Nephron (organoid): ENCODE measurements around the gene IGF1R.

Experiments used
- H3K27ac Mint-ChIP-seq, 3 experiments: 2 replicates each; pipeline ENCODE4 v1.8.0; 2020; ENCODE audit warnings: mixed read lengths in 3 of 3, mild to moderate bottlenecking in 2 of 3, moderate library complexity in 1 of 3
- H3K27me3 Mint-ChIP-seq: 2 replicates; pipeline ENCODE4 v1.8.0; 2021; ENCODE audit warnings: low read depth, mild to moderate bottlenecking, moderate library complexity, mixed read lengths
- H3K36me3 Mint-ChIP-seq: 2 replicates; pipeline ENCODE4 v1.8.0; 2020; ENCODE audit warnings: low read depth, mixed read lengths
- H3K4me1 Mint-ChIP-seq: 2 replicates; pipeline ENCODE4 v1.8.0; 2020; ENCODE audit warnings: mixed read lengths
- H3K4me3 Mint-ChIP-seq, 3 experiments: 2 replicates each; pipeline ENCODE4 v1.8.0; 2020; ENCODE audit warnings: mild to moderate bottlenecking in 3 of 3, mixed read lengths in 3 of 3, moderate library complexity in 2 of 3
- H3K9me3 Mint-ChIP-seq: 2 replicates; pipeline ENCODE4 v1.8.0; 2020; ENCODE audit warnings: mixed read lengths
- CTCF ChIP-seq, 3 experiments: fragments of 200-600 bp; sonication (generic); IDR thresholded peaks; one replicate each; pipeline ENCODE4 v1.5.0; 2021; ENCODE audit warnings: antibody characterized with exemption in 3 of 3; ENCODE audit not compliant: unreplicated experiment in 3 of 3

The IGF1R gene

GRCh38 chr15:98904544-98904943 is 256.2 kb downstream of the IGF1R start:
- Mint-ChIP-seq H3K36me3 (peaks cover 24% of the 10 kb centered on the region), H3K27ac (no peak overlapping the region), H3K4me1 (peaks cover 31% of the 10 kb centered on the region), H3K4me3 (no peak overlapping the region), H3K9me3 (no peaks in the 10 kb centered on the region), H3K27me3 (no peaks in the 10 kb centered on the region)
- TF ChIP-seq CTCF (IDR thresholded peaks at IDR 0.05; ENCODE audit: unreplicated experiment in 3 of 3), result peak; percentile 39 to 55 (median 48)

- TF ChIP-seq CTCF (IDR thresholded peaks at IDR 0.05; ENCODE audit: unreplicated experiment in 3 of 3), result no peak
- H3K9me3 Mint-ChIP-seq, result no peaks in the 10 kb centered on the region
- H3K27ac Mint-ChIP-seq, result peak overlapping the region in 1 of 3 experiments; percentile 51
- H3K36me3 Mint-ChIP-seq, result peaks cover 40% of the 10 kb centered on the region
- peaks cover 17% of the 10 kb centered on the region for H3K4me1 Mint-ChIP-seq
- H3K27me3 Mint-ChIP-seq, result peaks cover 4% of the 10 kb centered on the region
- no peak overlapping the region for H3K4me3 Mint-ChIP-seq
These were observed 257.8 kb downstream of the IGF1R start for GRCh38 chr15:98905963-98906711.

GRCh38 chr15:98906712-98907083 is 258.4 kb downstream of the IGF1R start:
- Mint-ChIP-seq H3K9me3 (no peaks in the 10 kb centered on the region), H3K4me3 (no peak overlapping the region), H3K4me1 (peaks cover 12% of the 10 kb centered on the region), H3K36me3 (peaks cover 38% of the 10 kb centered on the region), H3K27me3 (peaks cover 4% of the 10 kb centered on the region), H3K27ac (peak overlapping the region in 1 of 3 experiments; percentile 51)
- TF ChIP-seq CTCF (IDR thresholded peaks at IDR 0.05; ENCODE audit: unreplicated experiment in 3 of 3), result no peak

GRCh38 chr15:98907927-98908471 is 259.7 kb downstream of the IGF1R start:
- no peak overlapping the region for H3K4me3 Mint-ChIP-seq
- H3K27me3 Mint-ChIP-seq, result peaks cover 4% of the 10 kb centered on the region
- peaks cover 12% of the 10 kb centered on the region for H3K4me1 Mint-ChIP-seq
- peaks cover 48% of the 10 kb centered on the region for H3K36me3 Mint-ChIP-seq
- no peak for TF ChIP-seq CTCF (IDR thresholded peaks at IDR 0.05; ENCODE audit: unreplicated experiment in 3 of 3)
- peak overlapping the region in 1 of 3 experiments; percentile 59 for H3K27ac Mint-ChIP-seq
- H3K9me3 Mint-ChIP-seq, result no peaks in the 10 kb centered on the region

- no peak for TF ChIP-seq CTCF (IDR thresholded peaks at IDR 0.05; ENCODE audit: unreplicated experiment in 3 of 3)
- Mint-ChIP-seq H3K27ac (no peak overlapping the region), H3K9me3 (no peaks in the 10 kb centered on the region), H3K4me1 (peaks cover 8% of the 10 kb centered on the region), H3K4me3 (peak overlapping the region in 1 of 3 experiments; percentile 10), H3K36me3 (peaks cover 57% of the 10 kb centered on the region), H3K27me3 (peaks cover 4% of the 10 kb centered on the region)
These were observed 261.9 kb downstream of the IGF1R start for GRCh38 chr15:98909968-98910885.
